ENCODE data around the gene PRDM16. TPM values are rescaled to one million over a fixed set of nuclear protein-coding genes. Genes with fewer than 3 reads are reported as not detected.

Gene PRDM16
- total RNA-seq, 4 donors from 2014 or later = 15.7 to 54.3 (median 27.6) TPM

DNA sequence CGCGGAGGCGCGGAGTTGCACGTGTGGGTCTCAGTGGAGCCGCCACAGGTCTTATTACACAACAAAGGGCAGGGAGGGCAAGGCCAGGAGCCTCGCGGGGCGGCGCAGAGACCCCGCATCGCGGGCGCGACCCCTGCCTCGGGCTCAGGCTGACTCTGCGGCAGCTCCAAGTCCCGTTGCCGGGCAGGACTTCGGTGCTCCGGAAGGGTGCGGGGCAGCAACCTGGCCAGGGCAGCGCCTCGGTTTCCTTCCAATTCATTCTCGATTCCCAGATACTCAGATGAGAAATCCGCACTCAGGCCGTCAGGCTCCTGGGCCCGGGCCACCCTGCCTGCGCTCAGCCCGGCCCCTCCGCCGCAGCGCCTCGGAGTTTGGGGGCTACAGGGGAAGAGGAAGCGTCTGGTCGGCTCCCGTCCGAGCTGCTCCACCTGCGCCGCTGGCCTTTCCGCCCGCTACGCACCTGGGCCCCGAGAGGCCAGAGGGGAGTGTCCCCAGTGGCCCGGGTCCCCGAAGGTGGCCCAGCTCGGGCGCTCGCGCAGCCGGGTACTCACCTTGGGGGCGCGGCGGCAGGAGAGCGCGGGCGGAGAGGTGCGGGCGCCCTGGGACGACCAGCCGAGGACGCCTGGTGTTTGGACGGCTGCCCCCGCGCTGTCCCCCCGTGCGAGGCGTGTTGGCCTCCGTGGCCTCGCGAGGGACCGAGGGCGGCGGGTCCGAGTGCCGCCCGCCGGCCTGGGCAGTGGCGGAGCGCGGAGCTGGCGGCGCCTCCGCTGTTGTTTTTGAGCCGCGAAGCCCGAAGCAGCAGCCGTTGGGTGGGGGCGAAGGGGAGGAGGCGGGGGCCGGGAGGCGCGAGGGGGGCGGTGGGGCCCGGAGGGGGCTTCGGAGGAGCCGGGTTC is 1.1 kb upstream of the PRDM16 start:
- H3K9me3 ChIP-seq = no peaks in the 10 kb centered on the region
- TF ChIP-seq, protein P1, sequence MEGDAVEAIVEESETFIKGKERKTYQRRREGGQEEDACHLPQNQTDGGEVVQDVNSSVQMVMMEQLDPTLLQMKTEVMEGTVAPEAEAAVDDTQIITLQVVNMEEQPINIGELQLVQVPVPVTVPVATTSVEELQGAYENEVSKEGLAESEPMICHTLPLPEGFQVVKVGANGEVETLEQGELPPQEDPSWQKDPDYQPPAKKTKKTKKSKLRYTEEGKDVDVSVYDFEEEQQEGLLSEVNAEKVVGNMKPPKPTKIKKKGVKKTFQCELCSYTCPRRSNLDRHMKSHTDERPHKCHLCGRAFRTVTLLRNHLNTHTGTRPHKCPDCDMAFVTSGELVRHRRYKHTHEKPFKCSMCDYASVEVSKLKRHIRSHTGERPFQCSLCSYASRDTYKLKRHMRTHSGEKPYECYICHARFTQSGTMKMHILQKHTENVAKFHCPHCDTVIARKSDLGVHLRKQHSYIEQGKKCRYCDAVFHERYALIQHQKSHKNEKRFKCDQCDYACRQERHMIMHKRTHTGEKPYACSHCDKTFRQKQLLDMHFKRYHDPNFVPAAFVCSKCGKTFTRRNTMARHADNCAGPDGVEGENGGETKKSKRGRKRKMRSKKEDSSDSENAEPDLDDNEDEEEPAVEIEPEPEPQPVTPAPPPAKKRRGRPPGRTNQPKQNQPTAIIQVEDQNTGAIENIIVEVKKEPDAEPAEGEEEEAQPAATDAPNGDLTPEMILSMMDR (IDR thresholded peaks at IDR 0.05) = peak in 1 of 6 experiments; percentile 6
- no peak for TF ChIP-seq POLR2A (IDR thresholded peaks at IDR 0.05)
- WGBS, 2 donors = 3 to 13% methylated on average over 3 to 37 of the region's 97 CpGs
- intact Hi-C loops (cut with DNase I) = loop anchor here (5.0 kb wide), 2 partner anchors 219 to 344 kb away; no protein-coding TSS in a partner anchor
- H3K36me3 ChIP-seq = no peaks in the 10 kb centered on the region
- H3K4me1 ChIP-seq = peaks cover 31 to 34% of the 10 kb centered on the region in 2 donors
- H3K27me3 ChIP-seq = no peaks in the 10 kb centered on the region
- DNase-seq = peak; percentile 47
- H3K27ac ChIP-seq = peak overlapping the region; percentile 82 to 96 (median 91)
- peak overlapping the region; percentile 33 to 62 (median 58) for H3K4me3 ChIP-seq (replicated peaks in 1 of 3)

DNA sequence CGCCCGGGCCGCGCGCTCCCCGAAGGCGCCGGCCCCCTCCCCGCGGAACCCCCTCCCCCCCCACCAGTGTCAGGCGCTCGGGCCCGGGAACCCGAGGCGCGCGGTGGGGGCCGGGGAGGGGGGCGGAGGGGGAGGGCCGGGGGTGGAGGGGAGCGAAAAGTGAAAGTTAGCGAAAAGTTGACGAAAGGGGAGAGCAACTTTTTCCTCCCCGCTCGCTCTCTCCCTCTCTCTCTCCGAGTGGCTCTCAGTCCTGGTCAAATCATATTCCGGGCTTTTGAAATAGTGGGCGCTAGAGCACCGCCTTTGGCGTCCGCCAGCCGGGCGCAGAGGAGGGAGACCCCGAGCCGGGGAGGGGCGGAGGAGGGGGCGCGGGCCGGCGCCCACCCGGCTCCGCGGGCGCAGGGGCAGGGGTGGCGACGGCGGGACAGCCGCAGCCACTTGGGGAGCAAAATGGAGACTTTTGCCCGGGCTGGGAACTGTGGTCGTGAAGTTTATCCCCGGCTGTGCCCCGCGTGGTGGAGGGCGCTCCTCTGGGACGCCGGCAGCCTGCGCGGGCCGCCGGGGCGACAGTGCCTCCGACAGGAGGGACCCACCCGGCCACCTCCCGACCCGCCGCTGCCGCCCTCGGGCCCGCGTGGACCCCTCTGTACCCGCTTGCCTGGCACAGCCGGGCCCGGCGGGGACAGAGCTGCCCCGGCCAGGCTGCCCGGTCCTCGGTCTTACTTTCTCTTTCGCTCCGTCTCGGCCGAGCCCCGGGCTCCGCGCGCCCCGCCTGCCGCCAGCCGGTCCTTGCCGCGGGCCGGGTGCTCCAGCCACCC is 697 bp downstream of the PRDM16 start:
- Histone ChIP-seq H3K36me3 (no peaks in the 10 kb centered on the region), H3K9me3 (no peaks in the 10 kb centered on the region), H3K4me3 (replicated peaks in 1 of 3) (peak overlapping the region; percentile 58 to 74 (median 62)), H3K27ac (peak overlapping the region; percentile 99 to 100 (median 99)), H3K4me1 (peaks cover 41 to 51% of the 10 kb centered on the region in 2 donors), H3K27me3 (no peaks in the 10 kb centered on the region)
- peak; percentile 77 to 79 for DNase-seq
- 0 to 1% methylated on average over 13 to 48 of the region's 91 CpGs for WGBS, 2 donors
- intact Hi-C loops (cut with DNase I) = loop anchor here (5.0 kb wide), 4 partner anchors 63 to 343 kb away; no protein-coding TSS in a partner anchor
- TF ChIP-seq POLR2A (IDR thresholded peaks at IDR 0.05) = peak in 1 of 2 donors; percentile 11
- TF ChIP-seq, protein P1 (IDR thresholded peaks at IDR 0.05) = peak in 3 of 6 experiments; percentile 17 to 50 (median 46)

DNA sequence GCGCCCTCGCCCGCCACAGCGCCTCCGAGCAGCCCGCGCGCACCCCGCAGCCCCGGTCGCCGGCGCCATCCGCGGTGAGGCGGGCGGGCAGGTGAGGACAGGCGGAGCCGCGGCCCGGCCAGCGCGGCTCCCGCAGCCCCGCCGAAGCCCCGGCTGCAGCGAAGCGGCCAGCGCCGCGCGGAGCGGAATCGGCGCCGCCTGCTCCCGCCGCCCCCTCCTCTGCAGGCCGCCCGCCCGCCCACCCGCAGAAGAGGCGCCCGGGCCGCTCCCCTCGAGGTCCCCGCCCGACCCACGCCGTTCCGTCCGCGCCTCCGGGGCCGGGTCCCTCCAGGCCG is 1.3 kb downstream of the PRDM16 start:
- TF ChIP-seq, protein P1 (IDR thresholded peaks at IDR 0.05) = no peak
- no peak for TF ChIP-seq POLR2A (IDR thresholded peaks at IDR 0.05)
- Histone ChIP-seq H3K4me1 (peaks cover 46 to 56% of the 10 kb centered on the region in 2 donors), H3K9me3 (no peaks in the 10 kb centered on the region), H3K4me3 (replicated peaks in 1 of 3) (peak overlapping the region in 2 of 3 donors; percentile 6 to 74), H3K27ac (peak overlapping the region; percentile 92 to 99 (median 99)), H3K27me3 (no peaks in the 10 kb centered on the region), H3K36me3 (no peaks in the 10 kb centered on the region)
- no peak for DNase-seq
- no CpG with 5 or more reads among the region's 57 CpGs for WGBS, 2 donors
- intact Hi-C loops (cut with DNase I) = loop anchor here (5.0 kb wide), 2 partner anchors 62 to 172 kb away; no protein-coding TSS in a partner anchor

DNA sequence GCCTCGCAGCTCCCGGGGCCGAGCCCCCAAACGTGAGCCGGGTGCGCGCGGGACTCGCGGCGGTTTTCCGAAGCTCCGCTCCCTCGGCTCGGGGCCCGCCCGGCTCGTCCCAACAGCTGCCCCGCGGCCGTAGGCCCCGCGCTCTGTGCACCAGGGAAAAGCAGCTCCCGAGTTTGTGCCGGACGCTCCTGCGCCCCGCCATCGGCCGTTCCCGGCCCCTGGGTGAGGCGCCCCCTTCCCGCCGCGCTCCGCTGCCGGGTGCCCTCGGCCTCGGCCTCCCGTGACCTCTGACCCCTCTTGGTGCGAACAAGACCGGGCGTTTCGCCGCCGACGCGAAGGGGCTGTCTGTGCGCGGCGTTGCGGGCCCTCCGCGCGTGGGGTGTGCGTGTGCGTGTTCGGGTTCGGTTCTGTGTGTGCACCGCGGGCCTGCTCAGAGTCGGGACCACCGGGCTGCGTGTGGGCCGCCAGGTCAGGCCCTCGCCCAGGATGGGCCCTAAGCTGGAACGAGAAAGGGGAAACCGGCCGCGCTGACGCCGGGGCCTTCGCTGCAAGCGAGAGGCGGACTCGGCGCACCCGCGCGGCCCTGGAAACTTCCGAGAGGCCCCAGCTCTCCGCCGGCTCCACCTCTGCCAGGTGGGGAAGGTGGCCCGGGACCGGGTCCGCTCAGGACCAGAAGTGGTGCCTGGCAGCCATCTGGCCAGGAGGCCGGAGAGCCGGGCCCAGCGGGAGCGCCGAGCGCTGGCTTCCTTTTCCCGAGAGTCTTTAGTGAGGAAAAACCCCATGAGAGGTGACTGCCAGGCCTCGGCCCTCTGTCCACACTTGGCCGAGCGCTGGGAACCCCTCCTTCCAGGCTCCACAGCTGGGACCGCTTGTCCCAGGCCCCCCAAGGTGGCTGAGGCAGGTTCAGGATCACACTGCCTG is 1.9 kb downstream of the PRDM16 start:
- Histone ChIP-seq H3K36me3 (no peaks in the 10 kb centered on the region), H3K27ac (peak overlapping the region; percentile 92 to 99 (median 99)), H3K4me1 (peaks cover 48 to 56% of the 10 kb centered on the region in 2 donors), H3K4me3 (replicated peaks in 1 of 3) (peak overlapping the region; percentile 1 to 74 (median 6)), H3K27me3 (no peaks in the 10 kb centered on the region), H3K9me3 (no peaks in the 10 kb centered on the region)
- DNase-seq = peak; percentile 40 to 48
- intact Hi-C loops (cut with DNase I) = loop anchor here (5.0 kb wide), 2 partner anchors 61 to 171 kb away; no protein-coding TSS in a partner anchor
- no peak for TF ChIP-seq POLR2A (IDR thresholded peaks at IDR 0.05)
- TF ChIP-seq, protein P1 (IDR thresholded peaks at IDR 0.05) = no peak
- WGBS, 2 donors = 15 to 20% methylated on average over 1 to 11 of the region's 97 CpGs

All from thyroid gland (tissue), 4 donors.